KMS-11 (cell line): ENCODE data around the gene ACKR1.

Experiments used
- H2AFZ ChIP-seq: fragments of 200-600 bp; sonication (generic); 2 replicates; pipeline ENCODE4 v1.6.1; 2016; ENCODE audit warnings: antibody characterized with exemption, mixed run types, low read depth
- H3K27ac ChIP-seq: fragments of 200-600 bp; sonication (generic); 2 replicates; pipeline ENCODE4 v1.6.1; 2016; ENCODE audit warnings: mild to moderate bottlenecking, mixed run types
- H3K27me3 ChIP-seq: fragments of 200-600 bp; sonication (generic); 2 replicates; pipeline ENCODE4 v1.6.1; 2017; ENCODE audit warnings: mild to moderate bottlenecking, low read depth, mixed run types, moderate library complexity; ENCODE audit not compliant: insufficient read depth
- H3K36me3 ChIP-seq: fragments of 200-600 bp; sonication (generic); 2 replicates; pipeline ENCODE4 v1.6.1; 2017; ENCODE audit warnings: mild to moderate bottlenecking, mixed run types; ENCODE audit not compliant: insufficient read depth
- H3K4me1 ChIP-seq: fragments of 200-600 bp; sonication (generic); 2 replicates; pipeline ENCODE4 v1.6.1; 2016; ENCODE audit warnings: mild to moderate bottlenecking, low read depth, mixed run types; ENCODE audit not compliant: poor library complexity, severe bottlenecking
- H3K4me2 ChIP-seq: fragments of 200-600 bp; sonication (generic); 2 replicates; pipeline ENCODE4 v1.7.0; 2016; ENCODE audit warnings: mild to moderate bottlenecking, mixed run types
- H3K4me3 ChIP-seq: fragments of 200-600 bp; sonication (generic); IDR thresholded peaks from 2 replicates; pipeline ENCODE4 v1.6.1; 2017; ENCODE audit warnings: low read depth, low read length, mixed read lengths; ENCODE audit not compliant: insufficient read depth
- H3K79me2 ChIP-seq: fragments of 200-600 bp; sonication (generic); 2 replicates; pipeline ENCODE4 v1.6.1; 2016; ENCODE audit warnings: low read depth, mixed run types; ENCODE audit not compliant: insufficient read depth
- H3K9ac ChIP-seq: fragments of 200-600 bp; sonication (generic); 2 replicates; pipeline ENCODE4 v1.6.1; 2016; ENCODE audit warnings: mild to moderate bottlenecking, mixed run types
- H4K20me1 ChIP-seq: fragments of 200-600 bp; sonication (generic); 2 replicates; pipeline ENCODE4 v1.6.1; 2016; ENCODE audit warnings: mild to moderate bottlenecking, mixed run types; ENCODE audit not compliant: insufficient read depth
- CTCF ChIP-seq: fragments of 200-600 bp; sonication (generic); conservative IDR thresholded peaks from 2 replicates; pipeline ENCODE4 v1.6.1; 2017; ENCODE audit warnings: low read depth, mild to moderate bottlenecking, antibody characterized with exemption, low read length, moderate library complexity, mixed read lengths

The ACKR1 gene

DNA sequence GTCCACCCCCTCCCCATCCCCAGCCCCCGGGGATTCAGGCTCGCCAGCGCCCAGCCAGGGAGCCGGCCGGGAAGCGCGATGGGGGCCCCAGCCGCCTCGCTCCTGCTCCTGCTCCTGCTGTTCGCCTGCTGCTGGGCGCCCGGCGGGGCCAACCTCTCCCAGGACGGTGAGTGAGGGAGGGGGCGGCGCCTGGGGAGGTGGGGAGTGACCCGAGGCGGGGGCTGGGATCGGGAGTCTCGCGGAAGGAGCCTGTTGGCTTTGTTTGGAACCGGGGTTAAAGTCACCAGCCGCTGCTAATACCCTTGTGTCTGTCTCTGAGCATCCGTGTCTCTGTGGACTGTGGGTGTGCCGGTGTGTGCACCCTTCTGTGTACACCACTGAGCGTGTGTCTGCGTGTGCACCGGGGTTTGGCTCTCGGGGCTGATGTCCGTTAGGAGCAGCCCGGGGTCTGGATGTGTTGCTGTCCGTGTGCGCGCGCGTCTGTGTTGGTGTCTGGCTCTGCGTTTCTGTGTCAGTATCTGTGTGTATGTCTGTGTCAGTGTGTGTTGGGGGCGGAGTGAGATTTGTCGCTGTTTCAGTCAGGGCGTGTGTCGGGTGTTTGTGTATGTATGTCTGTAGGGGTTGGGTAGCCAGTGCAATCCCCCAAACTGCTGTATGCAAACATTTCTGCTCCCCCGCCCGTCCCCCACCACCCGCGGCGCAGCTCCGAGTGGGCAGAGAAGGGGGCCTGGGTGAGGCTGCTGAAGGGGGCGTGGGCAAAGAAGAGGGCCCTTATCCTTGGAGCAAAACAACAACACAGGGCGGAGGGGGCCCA, 32.8 kb upstream of the ACKR1 start:
- no peak overlapping the region for H3K4me2 ChIP-seq
- no peaks in the 10 kb centered on the region for H3K79me2 ChIP-seq
- no peaks in the 10 kb centered on the region for H4K20me1 ChIP-seq
- no peaks in the 10 kb centered on the region for H3K27me3 ChIP-seq
- TF ChIP-seq CTCF: no peak
- H3K36me3 ChIP-seq: no peaks in the 10 kb centered on the region
- no peak overlapping the region for H2AFZ ChIP-seq
- H3K9ac ChIP-seq: no peak overlapping the region
- H3K4me1 ChIP-seq: no peaks in the 10 kb centered on the region
- no peak overlapping the region for H3K27ac ChIP-seq
- H3K4me3 ChIP-seq: no peak overlapping the region

GRCh38 chr1:159172614-159173291, 31.9 kb upstream of the ACKR1 start:
- H4K20me1 ChIP-seq: no peaks in the 10 kb centered on the region
- no peaks in the 10 kb centered on the region for H3K27me3 ChIP-seq
- H3K27ac ChIP-seq: no peak overlapping the region
- no peaks in the 10 kb centered on the region for H3K4me1 ChIP-seq
- no peaks in the 10 kb centered on the region for H3K79me2 ChIP-seq
- no peak for TF ChIP-seq CTCF
- H2AFZ ChIP-seq: no peak overlapping the region
- H3K9ac ChIP-seq: no peak overlapping the region
- H3K36me3 ChIP-seq: no peaks in the 10 kb centered on the region
- H3K4me3 ChIP-seq: no peak overlapping the region
- H3K4me2 ChIP-seq: no peak overlapping the region

- H3K4me3 ChIP-seq: no peak overlapping the region
- TF ChIP-seq CTCF: no peak
- no peak overlapping the region for H3K9ac ChIP-seq
- no peaks in the 10 kb centered on the region for H3K36me3 ChIP-seq
- no peaks in the 10 kb centered on the region for H3K4me1 ChIP-seq
- no peaks in the 10 kb centered on the region for H3K79me2 ChIP-seq
- no peaks in the 10 kb centered on the region for H3K27me3 ChIP-seq
- H4K20me1 ChIP-seq: no peaks in the 10 kb centered on the region
- no peak overlapping the region for H3K4me2 ChIP-seq
- H3K27ac ChIP-seq: no peak overlapping the region
- H2AFZ ChIP-seq: no peak overlapping the region
These were observed 31.4 kb upstream of the ACKR1 start for GRCh38 chr1:159173320-159173719.

GRCh38 chr1:159175571-159175970, 29.1 kb upstream of the ACKR1 start:
- no peak overlapping the region for H3K4me2 ChIP-seq
- H3K79me2 ChIP-seq: no peaks in the 10 kb centered on the region
- no peaks in the 10 kb centered on the region for H3K27me3 ChIP-seq
- no peak overlapping the region for H2AFZ ChIP-seq
- no peaks in the 10 kb centered on the region for H4K20me1 ChIP-seq
- TF ChIP-seq CTCF: no peak
- no peak overlapping the region for H3K27ac ChIP-seq
- no peak overlapping the region for H3K4me3 ChIP-seq
- H3K9ac ChIP-seq: no peak overlapping the region
- no peaks in the 10 kb centered on the region for H3K4me1 ChIP-seq
- no peaks in the 10 kb centered on the region for H3K36me3 ChIP-seq
